CD1c-positive myeloid dendritic cell (primary cell): ENCODE results near the gene RESF1.
A peak's percentile ranks its signal among the peaks of the same experiment; 100 is the strongest.
"Not testable (repeated sequence)": the region's sequence is repeated elsewhere in the genome, so short reads cannot be mapped to it uniquely, and the experiment has no call there.

ENCODE experiments used
- DNase-seq: peaks from one replicate; pipeline ENCODE4 v3.0.0-alpha.2; 2016; ENCODE audit errors: extremely low spot score

Gene RESF1, protein sequence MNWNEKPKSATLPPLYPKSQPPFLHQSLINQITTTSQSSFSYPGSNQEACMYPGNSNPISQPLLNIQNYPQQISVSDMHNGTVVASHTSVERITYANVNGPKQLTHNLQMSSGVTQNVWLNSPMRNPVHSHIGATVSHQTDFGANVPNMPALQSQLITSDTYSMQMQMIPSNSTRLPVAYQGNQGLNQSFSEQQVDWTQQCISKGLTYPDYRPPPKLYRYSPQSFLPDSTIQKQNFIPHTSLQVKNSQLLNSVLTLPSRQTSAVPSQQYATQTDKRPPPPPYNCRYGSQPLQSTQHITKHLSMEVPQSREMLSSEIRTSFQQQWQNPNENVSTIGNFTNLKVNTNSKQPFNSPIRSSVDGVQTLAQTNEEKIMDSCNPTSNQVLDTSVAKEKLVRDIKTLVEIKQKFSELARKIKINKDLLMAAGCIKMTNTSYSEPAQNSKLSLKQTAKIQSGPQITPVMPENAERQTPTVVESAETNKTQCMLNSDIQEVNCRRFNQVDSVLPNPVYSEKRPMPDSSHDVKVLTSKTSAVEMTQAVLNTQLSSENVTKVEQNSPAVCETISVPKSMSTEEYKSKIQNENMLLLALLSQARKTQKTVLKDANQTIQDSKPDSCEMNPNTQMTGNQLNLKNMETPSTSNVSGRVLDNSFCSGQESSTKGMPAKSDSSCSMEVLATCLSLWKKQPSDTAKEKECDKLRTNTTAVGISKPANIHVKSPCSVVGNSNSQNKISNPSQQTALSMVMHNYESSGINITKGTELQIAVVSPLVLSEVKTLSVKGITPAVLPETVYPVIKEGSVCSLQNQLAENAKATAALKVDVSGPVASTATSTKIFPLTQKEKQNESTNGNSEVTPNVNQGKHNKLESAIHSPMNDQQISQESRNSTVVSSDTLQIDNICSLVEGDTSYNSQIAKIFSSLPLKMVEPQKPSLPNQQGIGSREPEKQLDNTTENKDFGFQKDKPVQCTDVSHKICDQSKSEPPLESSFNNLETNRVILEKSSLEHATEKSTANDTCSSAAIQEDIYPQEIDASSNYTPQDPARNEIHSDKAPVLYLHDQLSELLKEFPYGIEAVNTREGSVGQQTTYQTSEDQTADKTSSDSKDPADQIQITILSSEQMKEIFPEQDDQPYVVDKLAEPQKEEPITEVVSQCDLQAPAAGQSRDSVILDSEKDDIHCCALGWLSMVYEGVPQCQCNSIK (N-terminal part only)

DNA sequence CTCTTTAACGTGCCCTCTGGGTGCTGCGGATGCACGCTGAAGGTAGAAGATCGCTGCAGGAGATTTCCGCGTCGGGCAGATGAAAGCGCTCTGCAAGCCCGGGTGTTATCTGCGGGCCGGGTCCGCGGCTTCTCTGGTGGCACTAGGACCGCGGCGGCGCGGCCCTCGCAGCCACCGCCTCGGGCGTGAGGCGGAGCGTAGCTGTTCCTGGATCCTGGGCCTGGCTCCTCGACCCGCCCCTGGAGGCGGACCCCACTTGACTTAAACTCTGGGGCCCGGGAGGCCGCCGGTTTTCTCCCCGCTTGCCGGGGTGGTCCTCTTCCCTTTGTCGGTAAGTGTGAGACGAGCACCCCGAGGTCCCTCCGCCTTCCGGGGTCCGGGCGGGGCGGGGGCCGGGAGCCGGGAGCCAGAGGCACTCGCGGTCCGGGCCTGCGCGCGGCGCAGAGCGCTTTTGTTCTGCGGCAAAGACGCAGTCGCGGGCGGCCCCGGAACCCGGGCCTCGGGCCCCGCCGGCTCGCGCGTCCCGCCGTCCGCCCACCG lies at the start of gene RESF1:
Gene RESF1, plus strand, starts transcription at position 255 of the 540 bp plus-strand sequence. CDS start 21,541 bp downstream, outside the sequence.
- DNase-seq, result peak; percentile 88

DNA sequence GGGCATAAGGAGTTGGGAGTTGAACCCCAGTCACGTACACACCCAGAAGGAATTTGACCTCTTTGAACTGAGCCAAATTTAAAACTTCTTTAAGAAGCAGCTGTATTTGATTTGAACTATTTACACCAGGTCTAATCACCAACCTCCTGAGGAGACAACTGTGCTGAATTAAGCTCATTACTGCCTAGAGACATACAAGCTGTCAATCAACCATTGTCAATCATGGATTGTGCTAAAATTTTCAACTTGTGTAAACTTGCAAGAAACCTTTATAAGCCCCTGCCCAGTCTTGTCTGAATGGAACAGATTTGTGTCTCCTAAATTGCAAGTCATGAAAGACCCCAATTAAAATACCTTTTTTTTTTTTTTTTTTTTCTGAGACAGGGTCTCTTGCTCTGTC lies 44.3 kb upstream of the RESF1 start:
- no peak for DNase-seq

DNA sequence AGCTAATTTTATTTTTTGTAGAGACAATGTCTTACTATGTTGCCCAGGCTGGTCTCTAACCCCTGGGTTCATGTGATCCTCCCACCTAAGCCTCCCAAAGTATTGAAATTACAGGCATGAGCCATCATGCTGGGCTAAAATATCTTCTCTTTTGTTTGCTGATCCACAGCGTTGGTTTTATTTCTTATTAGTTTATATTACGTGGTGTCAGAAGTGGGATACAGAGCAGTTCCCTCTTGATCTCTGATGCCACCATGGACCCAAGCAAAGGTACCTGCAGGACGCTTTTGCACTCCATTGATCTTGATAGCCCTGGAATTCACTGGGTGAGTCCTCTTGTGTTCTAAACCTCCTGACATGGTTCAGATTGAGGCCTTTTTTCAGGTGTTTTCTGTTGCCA lies 43.8 kb upstream of the RESF1 start:
- DNase-seq, result no peak

DNA sequence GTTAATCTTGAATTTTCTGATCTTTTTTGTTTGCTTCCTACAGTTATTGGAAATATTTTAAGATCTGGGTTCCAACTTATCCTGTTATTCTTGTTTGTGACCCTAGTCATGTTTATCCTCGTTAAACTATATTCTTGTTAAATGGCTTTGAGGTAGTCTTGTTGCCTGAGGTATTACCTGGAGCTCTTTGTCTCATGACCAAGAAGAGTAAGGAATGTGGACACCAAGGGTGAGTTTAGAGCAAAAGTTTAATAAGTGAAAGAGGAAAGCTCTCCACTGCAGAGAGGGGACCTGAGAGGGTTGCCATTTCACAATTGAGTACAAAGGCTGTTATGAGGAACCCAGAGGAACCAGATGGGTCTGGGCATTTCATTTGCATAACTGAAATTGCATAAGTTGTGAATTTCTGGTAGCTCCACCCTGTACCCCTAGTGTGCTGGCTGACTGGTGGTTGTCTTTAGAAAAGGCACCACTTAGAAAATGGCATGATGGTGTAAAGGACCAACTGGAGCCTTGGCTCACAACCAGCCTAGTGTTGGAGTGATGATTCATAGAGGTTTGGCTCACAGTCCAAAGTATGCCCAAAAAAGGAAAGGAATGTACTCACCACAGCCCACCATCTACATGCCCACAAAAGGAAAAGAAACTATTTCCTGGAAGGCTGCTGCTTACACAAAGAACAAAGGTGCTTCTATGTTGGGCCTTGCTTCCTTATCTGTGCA lies 36.7 kb upstream of the RESF1 start:
- DNase-seq, result no peak

DNA sequence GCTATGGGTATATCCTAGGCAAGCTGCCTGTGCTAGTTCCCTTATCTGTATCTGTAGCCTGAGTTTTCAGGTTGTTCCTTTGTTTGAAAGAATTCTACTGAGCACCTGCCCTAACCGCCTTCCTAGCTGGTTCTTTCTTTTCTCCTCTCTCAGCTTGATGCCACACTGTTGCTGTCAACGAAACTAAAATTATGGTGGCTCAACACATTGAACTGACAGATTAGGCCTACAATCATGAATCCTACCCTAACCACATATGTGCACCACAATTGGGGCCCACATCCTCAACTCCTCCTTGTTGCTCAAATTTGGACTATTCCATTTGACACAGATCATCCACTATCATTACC lies 36.2 kb upstream of the RESF1 start:
- DNase-seq, result no peak

DNA sequence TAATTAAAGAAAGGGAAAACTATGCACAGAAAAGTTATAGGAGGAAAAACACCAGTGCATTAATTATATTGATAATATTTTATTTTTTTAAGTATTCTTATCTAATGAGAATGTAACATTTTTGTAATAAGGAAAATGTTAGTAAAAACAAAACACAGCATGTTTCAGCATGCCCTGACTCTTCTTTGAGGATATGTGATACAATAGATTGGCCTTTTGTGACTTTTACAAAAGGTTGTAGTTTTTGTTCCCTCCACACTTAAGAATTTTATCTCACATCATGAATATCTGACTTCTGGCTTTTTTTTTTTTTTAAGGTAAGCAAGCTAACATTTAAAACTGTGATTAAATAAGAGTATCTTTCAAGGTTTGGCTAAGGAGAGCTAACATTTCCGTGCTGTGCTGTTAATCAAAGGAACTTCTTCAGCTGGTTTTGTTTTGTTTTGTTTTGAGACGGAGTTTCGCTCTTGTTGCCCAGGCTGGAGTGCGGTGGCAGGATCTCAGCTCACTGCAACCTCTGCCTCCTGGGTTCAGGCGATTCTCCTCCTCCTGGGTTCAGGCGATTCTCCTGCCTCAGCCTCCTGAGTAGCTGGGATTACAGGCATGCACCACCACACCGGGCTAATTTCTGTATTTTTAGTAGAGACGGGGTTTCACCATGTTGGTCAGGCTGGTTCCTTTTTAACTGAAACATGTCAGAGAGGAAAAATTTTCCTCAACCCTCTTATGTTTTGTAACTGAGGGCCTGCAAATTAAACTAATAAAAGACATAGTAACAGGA lies 30.8 kb upstream of the RESF1 start:
- no peak for DNase-seq

DNA sequence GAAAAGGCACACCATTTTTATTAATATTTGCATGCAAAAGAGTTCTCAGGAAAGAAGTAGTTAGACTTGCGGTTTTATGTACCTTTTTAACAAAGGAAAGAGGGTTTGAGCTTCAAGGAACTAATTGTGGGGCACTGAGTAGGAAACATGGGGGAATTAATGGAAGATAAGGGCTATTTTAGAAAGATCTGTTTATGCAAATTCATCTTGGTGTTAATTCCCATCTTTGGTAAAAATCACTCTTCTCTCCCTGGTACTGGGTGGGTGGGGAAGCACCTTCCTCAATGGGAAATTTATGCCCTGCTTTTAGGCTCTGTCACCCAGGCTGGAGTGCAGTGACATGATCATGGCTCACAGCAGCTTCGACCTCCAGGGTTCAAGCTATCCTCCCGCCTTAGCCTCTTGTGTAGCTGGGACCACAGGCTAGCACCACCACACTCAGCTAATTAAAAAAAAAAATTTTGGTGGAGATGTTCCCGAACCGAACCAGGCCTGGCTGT lies 30.1 kb upstream of the RESF1 start:
- no peak for DNase-seq

DNA sequence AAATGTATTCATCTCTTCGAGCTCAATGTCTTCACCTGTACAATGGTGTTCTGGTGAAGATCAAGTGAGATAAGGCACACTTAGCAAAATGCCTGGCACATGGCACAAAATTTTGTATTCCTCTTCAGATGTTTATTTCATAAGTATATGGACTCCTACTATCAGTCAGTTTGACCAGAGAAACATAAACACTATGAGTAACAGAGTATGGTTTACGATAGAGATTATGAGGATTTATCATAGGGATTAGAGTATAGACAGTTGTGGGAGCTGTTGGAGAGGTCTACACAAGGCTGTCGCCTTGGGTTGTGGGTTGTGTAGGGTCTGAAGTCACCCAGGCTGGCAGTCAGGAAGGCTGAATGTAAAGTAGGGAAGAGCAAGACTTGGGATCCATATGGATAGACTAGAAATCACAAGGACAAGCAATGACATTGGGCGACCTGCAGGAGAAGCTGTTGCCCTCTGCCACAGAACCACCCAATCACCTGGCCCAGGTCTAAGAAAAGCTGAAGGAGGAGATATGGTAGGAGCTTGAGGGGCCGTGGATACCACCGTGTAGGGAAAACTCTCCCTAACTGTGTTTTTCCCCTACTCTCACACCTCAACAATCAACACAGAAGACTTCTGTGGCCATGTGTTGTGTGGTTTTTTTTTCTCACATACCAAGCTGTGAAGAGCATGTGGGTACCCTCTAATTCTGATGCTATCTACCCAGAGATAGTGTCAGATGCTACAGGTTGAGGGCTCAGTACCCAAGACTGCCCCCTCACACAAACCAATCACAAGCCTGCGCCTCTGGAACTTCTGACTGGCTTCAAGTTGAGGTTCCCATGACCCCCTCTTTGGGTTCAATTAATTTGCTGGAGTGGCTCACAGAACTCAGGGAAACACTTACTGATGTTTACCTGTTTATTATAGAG lies 27.2 kb upstream of the RESF1 start:
- no peak for DNase-seq

DNA sequence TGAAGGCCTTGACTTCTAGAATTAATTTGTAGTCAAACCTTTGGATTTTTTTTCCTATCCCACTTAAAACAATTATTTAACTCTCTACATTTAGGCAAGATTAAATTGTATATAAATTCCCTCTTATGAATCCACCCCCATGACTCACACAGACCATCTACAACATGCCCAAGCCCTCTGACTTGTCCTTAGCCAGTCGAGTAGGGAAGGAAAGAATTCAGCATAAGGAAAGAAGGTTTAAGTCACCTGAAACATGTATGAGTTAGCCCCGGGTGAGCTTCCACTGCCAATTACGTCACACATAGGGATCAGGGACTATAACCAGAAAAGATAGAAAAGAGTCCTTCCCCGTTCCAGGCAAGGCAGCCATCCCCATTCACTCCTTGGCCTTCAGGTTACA lies 14.9 kb upstream of the RESF1 start:
- DNase-seq, result no peak

DNA sequence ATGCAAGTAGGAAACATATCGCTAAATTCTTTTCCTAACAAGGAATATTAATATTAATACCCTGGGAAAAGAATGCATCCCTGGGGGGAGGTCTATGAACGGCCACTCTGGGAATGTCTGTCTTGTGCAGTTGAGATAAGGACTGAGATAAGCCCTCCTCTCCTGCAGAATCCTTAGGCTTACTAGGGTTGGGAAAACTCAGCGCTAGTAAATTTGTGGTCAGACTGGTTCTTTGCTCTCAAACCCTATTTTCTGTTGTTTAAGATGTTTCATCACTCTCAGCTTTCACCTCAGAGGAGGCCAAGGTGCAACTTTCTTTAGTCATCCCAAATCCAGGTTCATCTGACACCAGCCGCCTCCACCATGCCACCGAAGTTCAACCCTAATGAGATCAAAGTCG lies 11.2 kb upstream of the RESF1 start:
- no peak for DNase-seq

DNA sequence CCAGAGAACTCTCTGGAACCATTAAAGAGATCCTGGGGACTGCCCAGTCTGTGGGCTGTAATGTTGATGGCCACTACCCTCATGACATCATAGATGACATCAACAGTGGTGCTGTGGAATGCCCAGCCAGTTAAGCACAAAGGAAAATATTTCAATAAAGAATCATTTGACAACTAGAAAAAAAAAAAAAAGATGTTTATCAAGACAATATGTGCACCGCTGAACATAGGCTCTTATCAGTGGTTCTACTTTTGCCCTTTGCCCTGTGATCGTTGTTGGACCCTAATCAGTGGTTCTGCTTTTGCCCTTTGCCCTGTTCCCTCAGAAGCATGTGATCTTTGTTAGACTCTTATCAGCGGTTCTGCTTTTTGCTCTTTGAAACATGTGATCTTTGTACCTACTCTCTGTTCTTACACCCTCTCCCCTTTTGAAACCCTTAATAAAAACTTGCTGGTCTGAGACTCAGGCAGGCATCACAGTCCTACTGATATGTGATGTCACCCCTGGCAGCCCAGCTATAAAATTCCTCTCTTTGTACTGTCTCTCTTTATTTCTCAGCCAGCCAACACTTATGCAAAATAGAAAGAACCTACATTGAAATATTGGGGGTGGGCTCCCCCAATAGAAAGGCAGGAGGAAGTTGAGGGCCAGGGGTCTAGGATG lies 10.4 kb upstream of the RESF1 start:
- not testable (repeated sequence) for DNase-seq

DNA sequence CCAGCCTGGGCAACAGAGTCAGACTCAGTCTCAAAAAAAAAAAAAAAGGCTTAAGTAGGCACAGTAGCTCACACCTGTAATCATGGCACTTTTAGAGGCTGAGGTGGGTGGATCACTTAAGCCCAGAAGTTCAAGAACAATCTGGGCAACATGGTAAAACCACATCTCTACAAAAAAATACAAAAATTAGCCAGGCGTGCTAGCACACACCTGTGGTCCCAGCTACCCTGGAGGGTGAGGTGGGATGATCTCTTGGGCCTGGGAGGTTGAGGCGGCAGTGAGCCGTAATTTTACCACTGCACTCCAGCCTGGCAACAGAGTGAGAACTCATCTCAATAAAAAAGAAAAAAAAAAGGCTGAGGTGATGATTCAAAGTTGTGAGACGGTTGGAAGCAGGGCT lies 9.1 kb upstream of the RESF1 start:
- no peak for DNase-seq

DNA sequence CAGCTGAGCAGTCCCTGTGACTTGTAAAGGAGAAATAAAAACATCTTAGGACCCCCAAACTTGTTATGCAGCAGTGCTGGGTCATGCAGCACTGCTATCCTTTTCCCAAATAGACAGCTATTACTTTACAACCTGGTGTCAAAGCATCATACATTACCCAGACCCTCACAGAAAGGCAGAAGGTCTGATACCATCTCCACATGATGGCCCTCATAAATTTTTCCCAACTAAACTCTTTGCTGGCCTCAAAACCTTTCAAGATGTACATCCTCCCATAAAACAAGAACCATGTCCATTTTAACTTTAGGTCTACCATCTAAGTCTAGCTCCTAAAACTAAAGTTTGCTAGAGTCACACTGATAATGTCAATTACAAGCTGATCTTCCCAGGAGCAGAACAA lies 8.7 kb upstream of the RESF1 start:
- DNase-seq, result no peak

DNA sequence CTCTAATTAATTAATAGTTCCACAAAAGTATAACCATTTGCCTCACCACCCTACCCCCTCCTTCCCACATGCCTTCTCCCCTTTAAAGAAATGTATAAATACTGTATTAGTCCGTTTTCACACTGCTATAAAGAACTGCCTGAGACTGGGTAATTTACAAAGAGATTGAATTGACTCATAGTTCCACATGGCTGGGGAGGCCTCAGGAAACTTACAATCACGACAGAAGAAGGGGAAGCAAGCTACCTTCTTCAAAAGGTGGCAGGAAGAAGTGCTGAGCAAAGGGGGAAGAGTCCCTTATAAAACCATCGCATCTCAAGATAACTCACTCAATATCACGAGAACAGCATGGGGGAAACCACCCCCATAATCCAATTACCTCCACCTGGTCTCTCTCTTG lies 8.2 kb upstream of the RESF1 start:
- DNase-seq, result no peak

DNA sequence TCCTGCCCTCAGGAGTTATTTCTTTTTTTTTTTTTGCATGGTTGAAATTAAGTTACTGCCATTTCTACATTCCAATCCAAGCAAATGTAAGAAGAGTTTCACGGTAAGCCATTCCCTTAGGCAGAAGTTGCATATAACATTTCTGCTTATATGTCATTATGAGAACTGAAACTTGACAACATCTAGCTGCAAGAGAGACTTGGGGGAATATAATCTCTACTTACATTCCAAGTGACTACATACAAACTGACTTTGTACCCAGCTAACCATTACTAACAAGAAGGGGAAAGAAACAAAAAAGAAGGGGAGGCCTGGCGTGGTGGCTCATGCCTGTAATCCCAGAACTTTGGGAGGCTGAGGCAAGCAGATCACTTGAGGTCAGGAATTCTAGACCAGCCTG lies 7.3 kb upstream of the RESF1 start:
- DNase-seq, result peak; percentile 16

DNA sequence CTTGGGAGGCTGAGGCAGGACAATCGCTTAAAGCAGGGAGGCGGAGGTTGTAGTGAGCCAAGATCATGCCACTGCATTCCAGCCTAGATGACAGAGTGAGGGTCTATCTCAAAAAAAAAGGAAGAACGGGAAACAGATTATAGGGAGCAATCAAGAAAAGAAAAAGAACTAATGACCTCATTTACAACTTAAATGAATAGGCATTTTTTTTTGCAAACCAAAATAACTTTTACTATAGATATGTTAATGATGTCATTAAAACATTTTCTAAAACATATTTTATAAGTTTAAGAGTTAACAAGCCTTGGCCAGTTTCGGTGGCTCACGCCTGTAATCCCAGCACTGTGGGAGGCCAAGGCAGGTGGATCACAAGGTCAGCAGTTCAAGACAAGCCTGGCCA lies 6.8 kb upstream of the RESF1 start:
- DNase-seq, result no peak

DNA sequence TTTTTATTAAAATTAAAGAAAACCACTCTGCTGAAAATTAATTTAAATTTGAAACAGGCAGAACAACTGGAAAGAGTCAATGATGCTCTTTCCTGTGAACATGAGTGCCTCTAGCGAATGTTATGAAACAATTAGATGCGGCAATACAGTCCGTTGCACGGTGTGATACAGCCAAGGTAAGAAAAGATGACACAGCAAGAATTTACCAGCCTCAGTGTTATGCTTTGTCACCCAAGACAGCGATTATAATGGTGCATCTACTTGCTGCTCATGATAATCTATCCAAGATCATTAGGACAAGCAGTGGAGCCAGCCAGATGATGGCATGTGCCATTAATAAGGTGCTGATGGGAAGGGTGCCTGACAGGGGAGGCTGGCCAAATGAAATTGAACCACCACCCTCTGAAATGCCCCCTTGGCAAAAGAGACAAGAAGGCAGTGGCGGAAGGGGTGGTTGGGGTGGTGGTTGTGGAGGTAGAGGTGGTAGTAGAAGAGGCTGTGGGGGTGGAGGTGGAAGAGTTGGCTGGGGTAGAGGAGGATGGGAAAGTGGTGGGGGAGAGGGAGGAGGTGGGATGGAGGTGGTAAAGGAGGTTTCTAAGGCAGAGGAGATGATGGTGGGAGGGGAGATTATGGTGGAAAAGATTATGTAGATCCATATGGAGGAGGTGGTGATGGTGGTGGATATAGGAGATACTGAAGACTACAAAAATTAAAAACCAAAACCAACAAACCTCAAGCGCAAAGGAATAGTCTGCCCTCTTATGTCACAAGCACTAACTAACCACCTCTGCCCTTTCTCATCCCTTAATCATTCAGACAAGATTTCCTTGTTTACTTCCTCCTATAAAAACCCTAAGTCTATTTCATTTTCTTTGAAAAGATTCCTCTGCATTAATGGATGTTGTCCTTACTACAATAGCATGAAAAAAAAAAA lies 4.0 kb upstream of the RESF1 start:
- DNase-seq, result no peak
